HG03342 (cell line): ENCODE measurements around the gene DAPK2.
A peak's percentile ranks its signal among the peaks of the same experiment; 100 is the strongest.
"Not testable (repeated sequence)": the region's sequence is repeated elsewhere in the genome, so short reads cannot be mapped to it uniquely, and the experiment has no call there.

Experiments used
- ATAC-seq: cut with Tn5 transposase; IDR thresholded peaks from one replicate; pipeline ENCODE4 v1.9.1; 2021; ENCODE audit warnings: mild to moderate bottlenecking, moderate library complexity; ENCODE audit not compliant: unreplicated experiment

The DAPK2 gene

DNA sequence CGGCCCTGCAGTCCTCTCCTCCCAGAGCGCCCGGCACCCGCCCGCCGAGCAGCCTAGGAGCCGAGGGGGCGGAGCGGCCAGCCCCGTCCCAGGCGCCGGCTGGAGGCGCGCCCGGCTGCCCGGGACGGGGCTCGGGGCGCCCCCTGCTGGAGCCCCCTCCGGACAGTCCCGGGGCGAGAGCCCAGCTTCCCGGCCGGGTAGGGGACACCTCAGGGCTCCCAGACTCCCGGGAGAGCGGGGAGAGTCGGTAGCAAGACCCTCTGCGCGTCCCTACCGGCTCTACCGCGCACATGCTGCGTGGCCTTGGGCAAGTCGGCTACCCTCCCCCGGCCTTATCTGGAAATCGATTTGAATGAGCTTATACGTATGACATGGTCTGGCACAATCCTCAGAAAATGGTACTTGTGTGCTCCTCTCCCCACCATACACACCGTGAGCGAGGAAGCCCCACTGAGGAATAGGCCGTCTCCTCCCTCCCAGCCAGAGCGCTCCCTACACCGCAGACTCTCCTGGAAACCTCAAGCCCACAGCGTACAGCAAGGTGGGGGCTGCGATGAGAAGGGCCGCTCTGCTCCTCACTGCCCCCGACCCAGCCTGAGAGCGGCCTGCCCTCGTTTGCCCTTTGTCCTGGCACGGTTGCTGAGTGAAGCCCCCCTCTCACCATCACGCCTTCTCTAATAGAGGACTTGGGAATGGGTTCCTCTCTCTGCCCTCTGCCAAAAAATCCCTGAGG lies at the start of gene DAPK2:
DAPK2 (minus strand) TSS at position 65 of the 733 bp plus-strand sequence. CDS start 6,224 bp downstream, outside the sequence.
- ATAC-seq: peak; percentile 48

DNA sequence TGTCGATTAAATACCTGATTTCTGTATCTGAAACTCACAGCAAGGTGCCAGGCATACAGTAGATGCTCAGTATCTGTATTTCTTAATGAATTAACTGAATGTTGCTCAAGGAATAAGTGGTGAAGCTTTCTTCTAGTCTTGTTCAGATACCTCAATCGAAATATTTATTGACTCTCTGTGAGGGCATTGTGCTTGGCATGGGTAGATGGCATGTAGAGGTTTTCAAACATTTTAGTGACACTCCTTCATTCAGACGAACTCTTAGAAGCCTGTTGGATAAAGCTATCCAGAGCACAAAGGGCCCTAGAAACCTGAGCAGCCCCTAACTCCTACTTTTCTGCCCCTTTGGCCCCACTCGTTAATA lies 49.1 kb upstream of the DAPK2 start:
- ATAC-seq: no peak

GRCh38 chr15:64093627-64094417 lies 47.5 kb upstream of the DAPK2 start, which contains the start of gene CIAO2A:
Gene CIAO2A, minus strand, starts transcription at chr15:64093838. Its CDS starts 70 bp downstream, at chr15:64093768.
- ATAC-seq: peak; percentile 54

GRCh38 chr15:64092864-64093626 lies 46.8 kb upstream of the DAPK2 start:
- ATAC-seq: peak; percentile 20

DNA sequence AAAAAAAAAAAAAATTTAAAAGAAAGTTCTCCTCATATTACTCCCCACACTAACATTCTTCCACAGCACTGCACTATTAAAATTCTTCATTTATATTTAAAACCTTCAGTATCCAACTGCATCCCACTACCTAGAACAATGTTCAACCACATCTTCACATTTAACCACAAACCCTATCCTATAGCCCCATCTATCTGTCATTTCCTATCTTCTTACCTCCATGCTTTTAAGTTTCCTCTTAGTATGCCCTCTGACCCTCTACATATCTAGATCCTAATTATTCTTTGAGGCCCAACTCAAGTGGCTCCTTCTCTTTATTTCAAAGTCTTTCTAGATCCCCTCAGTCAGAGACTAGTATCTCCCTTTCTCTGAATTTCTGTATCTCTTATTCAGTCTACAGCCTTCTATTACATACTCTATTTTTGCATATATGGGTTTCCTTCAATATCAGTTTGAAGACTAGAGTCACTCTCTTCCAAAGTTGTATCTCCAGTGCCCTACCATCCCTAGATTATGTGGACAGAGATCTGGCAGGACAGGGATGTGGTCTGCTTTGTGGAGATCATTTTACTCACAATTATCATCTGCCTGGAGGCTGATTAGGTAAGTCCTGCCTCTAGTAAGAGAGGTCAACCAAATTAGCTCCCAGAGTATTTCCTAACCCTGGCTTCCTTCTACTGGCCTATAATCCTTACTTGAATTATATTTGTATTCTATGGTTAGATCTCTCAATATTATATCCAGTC lies 46.0 kb upstream of the DAPK2 start:
- ATAC-seq: no peak

DNA sequence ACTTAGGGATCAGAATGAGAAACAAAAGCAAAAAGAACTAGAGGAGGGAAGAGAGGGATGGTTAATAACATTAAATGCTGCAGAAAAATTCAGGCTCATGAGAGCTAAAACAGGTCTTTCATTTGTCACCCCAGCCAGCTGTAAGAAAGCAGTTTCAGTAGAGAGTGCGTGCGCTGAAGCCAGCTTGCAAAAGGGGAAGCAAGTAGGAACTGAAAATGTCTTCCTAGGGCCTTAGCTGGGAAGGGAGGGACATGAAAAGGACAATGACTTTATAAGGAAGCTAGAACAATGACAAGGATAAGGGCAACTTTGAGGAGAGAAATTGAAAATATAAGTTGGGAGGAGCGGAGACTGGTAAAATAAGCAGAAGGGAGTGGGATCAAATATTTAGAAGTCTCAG lies 44.2 kb upstream of the DAPK2 start:
- ATAC-seq: no peak

DNA sequence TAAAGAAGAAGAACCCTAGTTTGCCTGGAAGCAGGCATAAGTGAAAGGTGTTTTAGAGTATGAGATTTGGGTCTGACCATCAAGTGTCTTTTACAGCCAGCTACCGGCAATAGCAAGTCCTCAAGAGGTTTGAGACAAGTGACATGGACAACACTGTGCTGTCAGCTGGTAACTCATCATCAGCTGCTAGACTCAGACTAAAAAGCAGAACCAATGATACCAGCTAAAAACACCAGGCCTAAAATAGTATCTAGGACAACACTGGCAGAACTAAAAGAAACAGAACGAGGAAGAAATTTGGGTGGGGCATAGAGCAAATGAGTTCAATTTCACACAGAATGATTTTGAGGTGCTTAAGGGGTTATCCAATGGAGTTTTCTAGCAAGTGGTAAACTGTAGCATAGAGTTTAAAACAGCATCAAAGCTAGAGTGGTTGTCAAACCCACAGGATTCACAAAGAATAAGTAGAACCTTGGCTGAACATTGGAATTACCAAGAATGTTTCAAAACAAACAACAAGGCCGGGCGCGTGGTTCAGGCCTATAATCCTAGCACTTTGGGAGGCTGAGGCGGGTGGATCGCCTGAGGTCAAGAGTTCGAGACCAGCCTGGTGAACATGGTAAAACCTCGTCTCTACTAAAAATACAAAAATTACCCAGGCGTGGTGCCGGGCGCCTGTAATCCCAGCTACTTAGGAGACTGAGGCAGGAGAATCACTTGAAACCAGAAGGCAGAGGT lies 43.4 kb upstream of the DAPK2 start:
- ATAC-seq: no peak

GRCh38 chr15:64082757-64083156 lies 36.5 kb upstream of the DAPK2 start:
- no peak for ATAC-seq

DNA sequence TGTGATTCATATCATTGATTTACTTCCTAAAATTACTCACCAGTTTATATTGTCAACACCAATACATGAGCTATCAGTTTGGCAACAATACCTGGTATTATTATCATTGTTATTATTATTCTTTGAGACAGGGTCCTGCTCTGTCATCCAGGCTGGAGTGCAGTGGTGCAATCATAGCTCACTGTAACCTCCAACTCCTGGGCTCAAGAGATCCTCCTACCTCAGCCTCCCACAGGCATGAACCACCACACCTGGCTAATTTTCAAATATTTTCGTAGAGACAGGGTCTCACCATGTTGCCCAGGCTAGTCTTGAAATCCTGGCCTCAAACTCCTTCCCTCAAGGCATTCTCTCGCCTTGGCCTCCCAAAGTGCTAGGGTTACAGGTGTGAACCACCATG lies 27.2 kb upstream of the DAPK2 start:
- not testable (repeated sequence) for ATAC-seq

- no peak for ATAC-seq
Observed at GRCh38 chr15:64072812-64073211, 26.5 kb upstream of the DAPK2 start.

DNA sequence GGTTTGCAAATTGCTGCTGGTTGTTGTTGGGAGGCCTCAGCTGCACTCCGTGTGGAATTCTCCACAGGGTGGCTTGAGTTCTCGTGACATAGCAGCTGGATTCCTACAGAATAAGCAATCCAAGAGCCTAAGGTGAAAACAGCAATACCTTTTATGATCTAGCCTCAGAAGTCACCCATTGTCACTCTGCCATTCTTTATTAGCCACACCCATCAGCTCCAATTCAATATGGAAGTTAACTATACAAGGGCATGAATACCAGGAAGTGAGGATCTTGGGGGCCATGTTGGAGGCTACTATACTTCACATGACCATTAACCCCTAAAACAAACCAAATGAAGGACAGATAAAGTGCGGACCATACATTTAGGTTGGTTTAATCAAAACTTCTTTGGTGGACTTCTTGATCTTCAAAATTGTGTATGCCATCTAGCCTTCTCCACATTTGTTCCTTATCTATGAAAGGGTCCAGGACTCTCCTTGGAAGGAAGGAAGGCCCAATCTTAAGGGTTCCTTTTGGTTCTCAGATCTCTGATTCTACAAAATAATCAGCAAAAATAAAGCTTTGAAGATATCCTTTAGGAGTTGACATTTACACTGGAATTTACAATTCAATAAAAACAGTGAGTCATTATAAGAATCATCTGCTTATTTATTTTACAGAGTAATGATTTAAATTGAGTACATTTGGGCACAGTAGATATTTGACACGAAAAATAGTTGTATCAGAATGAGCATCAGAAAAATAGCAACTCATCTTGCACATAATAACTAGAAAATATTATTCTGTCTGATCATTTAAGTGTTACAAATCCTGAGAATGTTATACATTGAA lies 25.9 kb upstream of the DAPK2 start:
- no peak for ATAC-seq

- ATAC-seq: no peak
Observed at GRCh38 chr15:64070965-64071851, 24.9 kb upstream of the DAPK2 start.

DNA sequence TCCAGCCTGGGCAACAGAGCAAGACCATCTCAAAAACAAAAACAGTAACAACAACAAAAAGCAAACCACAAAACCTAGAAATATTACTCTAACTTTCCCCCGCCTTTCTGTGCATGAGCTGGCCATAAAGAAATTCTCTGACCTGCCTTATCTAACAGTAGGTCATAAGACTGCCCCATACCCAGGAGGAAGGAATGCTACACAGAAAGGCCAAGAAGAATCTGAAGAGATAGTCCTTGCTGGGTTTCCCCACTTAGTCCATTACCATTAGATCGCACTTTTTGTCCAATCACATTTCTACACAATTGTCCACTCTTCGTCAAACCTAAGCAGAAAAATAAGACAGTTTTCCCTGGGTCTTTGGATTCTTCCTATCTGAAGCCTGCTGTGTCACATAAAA lies 23.8 kb upstream of the DAPK2 start:
- ATAC-seq: no peak

DNA sequence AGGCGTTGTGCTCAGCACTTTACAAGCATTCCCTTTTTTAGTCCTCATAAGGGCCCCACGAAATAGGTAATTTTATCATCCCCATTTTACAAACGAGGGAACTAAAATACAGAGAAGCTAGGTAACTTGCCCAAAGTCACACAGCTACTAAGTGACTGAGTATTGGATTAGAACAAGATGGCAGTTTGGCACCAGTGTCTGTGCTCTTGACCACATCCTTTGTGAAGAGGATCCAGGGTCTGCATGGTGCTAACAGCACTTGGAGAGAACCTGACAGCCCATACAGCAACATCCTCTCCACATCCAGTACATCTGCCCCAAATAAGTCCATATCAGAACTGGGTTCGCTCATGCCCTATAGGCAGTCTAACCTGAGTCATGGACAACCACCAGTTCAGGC lies 21.8 kb upstream of the DAPK2 start:
- ATAC-seq: no peak

- ATAC-seq: no peak
Observed at GRCh38 chr15:64067564-64068030, 21.3 kb upstream of the DAPK2 start.

GRCh38 chr15:64066451-64066850 lies 20.2 kb upstream of the DAPK2 start:
- no peak for ATAC-seq

GRCh38 chr15:64060716-64061115 lies 14.4 kb upstream of the DAPK2 start:
- ATAC-seq: no peak

GRCh38 chr15:64059104-64059503 lies 12.8 kb upstream of the DAPK2 start:
- ATAC-seq: not testable (repeated sequence)
